ENCODE measurements around the gene MS4A14.
"Not testable (repeated sequence)": the region's sequence is repeated elsewhere in the genome, so short reads cannot be mapped to it uniquely, and the experiment has no call there.

The MS4A14 gene

GRCh38 chr11:60389279-60389910 is 6.9 kb upstream of the MS4A14 start:
- DNase-seq = no peak

- DNase-seq = no peak
Observed at GRCh38 chr11:60390419-60390818, 5.8 kb upstream of the MS4A14 start.

GRCh38 chr11:60392361-60392760 is 3.9 kb upstream of the MS4A14 start:
- no peak for DNase-seq

DNA sequence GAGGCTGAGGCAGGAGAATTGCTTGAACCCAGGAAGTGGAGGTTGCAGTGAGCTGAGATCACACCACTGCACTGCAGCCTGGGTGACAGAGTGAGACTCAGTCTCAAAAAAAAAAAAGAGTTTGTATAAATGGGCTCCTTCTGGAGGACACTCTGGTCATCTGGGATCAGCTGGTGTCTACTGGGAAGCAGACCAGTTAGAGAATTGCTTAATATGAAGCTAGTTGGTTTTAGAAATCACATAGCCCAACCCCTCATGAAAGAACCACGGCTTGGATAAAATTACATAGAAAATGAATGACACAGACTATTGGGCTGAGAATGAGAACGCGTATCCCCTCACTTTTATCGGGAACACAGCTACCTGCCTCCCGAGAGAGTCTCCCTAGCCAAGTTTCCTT is 3.2 kb upstream of the MS4A14 start:
- no peak for DNase-seq

GRCh38 chr11:60394666-60395380 is 1.4 kb upstream of the MS4A14 start:
- DNase-seq = no peak

GRCh38 chr11:60396799-60397198 is 540 bp downstream of the MS4A14 start:
- no peak for DNase-seq

- no peak for DNase-seq
Observed at GRCh38 chr11:60420015-60420414, 23.8 kb downstream of the MS4A14 start.

DNA sequence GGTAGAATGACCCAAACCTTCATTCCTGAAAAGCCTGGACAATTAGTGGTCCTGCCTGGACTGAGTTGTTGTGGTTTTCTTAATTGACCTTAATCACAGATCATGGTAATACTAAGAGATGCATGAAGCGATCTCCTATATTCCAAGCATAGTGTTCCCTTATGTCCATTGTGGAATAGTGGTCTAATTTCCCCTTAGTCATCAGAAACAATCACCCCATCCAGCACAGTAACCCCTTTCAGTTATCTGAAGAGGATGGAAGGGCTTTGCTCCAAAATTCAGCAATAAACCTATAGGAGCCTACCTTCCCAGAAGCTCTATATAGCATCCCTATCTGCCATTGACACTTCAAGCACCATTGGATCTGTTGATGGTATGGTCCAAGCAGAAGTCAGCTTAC is 26.4 kb downstream of the MS4A14 start:
- DNase-seq = no peak

- no peak for DNase-seq
Observed at GRCh38 chr11:60428517-60428916, 32.3 kb downstream of the MS4A14 start.

GRCh38 chr11:60429272-60429671 is 33.0 kb downstream of the MS4A14 start, which contains the start of gene MS4A5:
TSS of gene MS4A5 (plus strand) at chr11:60429572. CDS start at chr11:60429675, 103 bp downstream.
- DNase-seq = no peak

- no peak for DNase-seq
Observed at GRCh38 chr11:60431251-60431650, 35.0 kb downstream of the MS4A14 start.

- no peak for DNase-seq
Observed at GRCh38 chr11:60433401-60433800, 37.1 kb downstream of the MS4A14 start.

DNA sequence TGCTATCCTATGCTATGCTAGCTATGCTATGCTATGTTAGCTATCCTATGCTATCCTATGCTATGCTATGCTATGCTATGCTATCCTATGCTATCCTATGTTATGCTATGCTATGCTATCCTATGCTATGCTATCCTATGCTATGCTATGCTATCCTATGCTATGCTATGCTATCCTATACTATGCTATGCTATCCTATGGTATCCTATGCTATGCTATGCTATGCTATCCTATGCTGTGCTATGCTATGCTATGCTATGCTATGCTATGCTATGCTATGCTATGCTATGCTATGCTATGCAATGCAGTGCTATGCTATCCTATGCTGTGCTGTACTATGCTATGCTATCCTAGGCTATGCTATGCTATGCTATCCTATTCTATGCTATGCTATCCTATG is 50.8 kb downstream of the MS4A14 start:
- DNase-seq = no peak

- DNase-seq = no peak
Observed at GRCh38 chr11:60447846-60448245, 51.6 kb downstream of the MS4A14 start.

- not testable (repeated sequence) for DNase-seq
Observed at GRCh38 chr11:60451185-60451584, 54.9 kb downstream of the MS4A14 start.

- DNase-seq = no peak
Observed at GRCh38 chr11:60454212-60454611, 58.0 kb downstream of the MS4A14 start.

GRCh38 chr11:60455531-60456042 is 59.3 kb downstream of the MS4A14 start, which contains the start of gene MS4A1:
TSS of gene MS4A1 (plus strand) at chr11:60455847. CDS start at chr11:60462375, 6,528 bp downstream.
- DNase-seq = no peak

DNA sequence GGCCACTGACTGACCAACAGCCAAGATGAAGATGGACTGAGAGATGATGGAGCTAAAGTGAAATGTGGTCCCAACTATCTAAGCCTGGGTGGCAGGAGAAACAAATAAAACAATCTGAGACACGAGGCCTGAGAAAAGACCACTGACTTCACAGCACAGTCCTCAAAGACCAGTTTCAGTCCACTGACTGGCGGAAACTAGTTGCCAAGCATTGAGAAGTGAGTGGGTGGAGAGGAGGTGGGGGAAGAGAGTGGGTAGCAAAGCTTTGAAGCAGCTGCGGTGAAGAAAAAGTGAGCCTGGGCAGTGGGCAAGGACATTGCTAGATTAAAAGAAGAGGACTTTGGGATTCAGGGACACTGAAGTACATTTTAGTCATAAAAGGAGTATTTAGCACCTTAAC is 61.3 kb downstream of the MS4A14 start:
- DNase-seq = no peak

- DNase-seq = no peak
Observed at GRCh38 chr11:60459345-60459744, 63.1 kb downstream of the MS4A14 start.
